COLO668 (cell line): ENCODE data around the gene KCNC4.
A peak's percentile ranks its signal among the peaks of the same experiment; 100 is the strongest.

Experiments
- DNase-seq: peaks from one replicate; lab custom pipeline; 2025; ENCODE audit not compliant: unreplicated experiment; lab: John Stamatoyannopoulos, UW

KCNC4 gene

DNA sequence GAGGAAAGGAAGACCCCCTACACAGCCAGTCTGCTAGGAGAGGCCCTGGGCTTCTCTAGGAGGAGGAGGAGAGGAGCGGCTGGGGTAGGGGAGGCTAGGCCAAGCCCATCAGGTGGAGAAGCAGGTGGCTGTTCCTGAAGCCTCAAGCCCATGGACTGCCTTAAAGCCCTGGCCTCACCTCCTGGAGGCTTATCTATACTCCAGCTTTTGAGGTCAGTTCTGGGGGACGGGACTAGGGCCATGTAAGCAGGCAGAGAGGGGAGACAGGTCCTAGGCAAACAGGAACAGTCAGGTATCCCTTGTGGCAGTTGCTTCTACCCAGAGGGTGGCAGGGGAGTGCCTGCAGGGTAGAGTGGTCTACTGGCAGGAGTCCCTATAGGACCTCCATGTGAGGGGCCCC lies 40.6 kb downstream of the KCNC4 start:
- no peak for DNase-seq

DNA sequence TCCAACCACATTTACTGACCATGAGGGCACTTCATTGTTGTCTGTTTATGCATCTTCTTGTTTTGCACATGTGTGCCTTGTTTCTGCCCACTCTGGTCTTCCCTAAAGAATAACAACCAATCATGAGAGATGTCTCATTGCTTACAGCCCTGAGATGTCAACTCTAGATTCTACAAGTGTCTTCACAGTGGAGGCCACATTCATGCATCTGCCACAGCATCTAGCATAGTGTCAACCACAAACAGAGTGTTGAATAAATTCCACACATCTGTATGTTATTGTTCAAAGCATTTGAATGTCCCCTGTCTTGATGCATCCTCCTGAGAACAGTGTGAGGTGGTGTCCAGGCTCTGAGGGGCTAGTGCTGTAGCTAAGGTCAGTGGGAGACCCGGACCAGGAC lies 43.1 kb downstream of the KCNC4 start:
- DNase-seq, result no peak

DNA sequence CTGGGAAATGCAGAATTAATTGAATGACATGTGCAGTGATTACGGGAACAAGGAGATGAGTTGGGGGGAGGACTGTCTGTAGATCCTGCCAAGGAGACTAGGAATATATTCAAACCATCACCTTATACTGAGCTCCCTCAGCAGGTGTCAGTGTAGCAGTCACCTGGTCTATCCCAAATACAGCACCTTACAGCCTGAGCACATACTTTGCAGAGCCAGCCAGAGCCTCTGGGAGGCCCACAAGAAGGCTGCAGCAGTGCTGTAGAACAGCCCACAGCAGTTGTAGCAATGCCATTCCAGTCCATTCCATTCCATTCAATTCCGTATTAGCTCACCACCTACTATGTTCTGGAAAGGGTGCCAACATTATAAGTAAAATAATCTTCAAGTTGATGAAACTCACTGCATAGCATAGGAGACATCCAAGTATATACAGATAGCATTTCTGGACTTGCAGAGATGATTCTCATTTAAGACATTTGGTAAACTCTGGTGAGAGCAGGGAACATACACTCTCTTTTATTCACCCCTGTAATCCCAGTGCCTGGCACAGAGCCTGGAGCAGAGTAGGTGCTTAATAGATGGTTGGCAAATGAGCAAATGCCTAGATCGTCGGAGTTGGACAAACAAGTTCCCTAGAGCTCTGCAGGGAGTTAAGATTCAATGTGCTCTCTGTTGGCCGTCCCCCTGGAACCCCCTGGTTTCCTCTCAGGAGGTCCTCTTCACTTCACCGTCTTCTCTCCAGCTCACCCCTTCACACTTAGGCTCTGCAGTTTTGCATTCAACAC lies 44.7 kb downstream of the KCNC4 start:
- DNase-seq, result no peak

DNA sequence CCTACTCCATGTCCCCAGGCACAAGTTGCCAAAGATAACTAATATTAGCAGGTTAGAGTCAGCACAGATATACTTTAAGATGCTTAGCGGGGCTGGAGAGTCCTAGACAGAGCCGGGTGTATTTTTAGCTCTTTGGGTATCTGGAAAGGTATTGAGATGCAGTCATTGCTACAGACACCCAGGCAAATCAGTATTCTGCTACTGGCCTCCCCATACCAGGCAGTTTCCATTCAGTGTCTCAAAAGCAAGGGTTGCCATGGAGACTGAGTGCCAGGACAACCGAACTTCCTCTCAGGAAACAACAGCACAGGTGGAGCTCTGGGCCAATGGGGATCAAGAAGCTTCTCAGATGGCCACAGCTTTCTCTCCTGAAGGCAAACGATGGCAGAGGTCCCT lies 45.3 kb downstream of the KCNC4 start:
- DNase-seq, result peak; percentile 22

DNA sequence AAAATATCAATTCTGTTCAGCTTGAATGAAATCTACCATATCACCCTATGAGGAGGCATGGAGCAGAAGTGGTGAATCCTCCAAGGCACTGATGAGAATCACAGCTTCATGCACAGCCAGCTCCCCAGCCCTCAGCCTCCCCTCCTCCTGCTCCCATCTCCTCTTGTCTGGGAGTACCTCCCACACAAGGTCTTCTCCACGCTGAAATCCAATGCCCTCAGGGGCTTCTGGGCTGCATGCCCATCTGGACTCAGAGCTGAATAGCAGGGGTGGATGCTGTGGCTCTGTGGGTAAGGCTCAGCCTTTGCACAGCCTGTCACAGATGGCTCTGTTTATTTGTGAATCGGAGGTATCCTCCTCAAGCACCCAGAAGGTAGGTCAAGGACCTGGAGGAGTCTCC lies 48.6 kb downstream of the KCNC4 start:
- DNase-seq, result peak; percentile 40

DNA sequence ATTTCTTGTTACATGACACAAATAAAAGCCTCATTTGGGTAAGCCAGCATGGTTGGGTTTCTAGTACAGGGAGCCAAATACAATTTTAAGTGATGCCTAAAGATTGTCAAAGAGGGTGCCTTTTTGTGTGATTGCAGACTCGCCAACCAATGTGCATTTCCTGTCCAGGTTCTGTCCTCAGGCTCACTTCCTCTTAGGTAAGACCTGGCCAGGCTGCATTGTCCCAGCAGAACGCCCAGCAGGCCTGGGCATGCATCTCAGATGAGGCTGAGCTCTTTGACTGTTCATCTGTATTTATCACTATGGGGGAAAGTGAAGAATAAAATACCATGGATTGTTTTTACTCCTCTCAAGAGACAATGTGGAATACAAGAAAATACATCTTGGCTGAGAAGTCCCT lies 49.7 kb downstream of the KCNC4 start:
- peak; percentile 34 for DNase-seq
